Cerebellar nuclear complex (tissue), 1 donor: Measurements from ENCODE around the gene MYO5C.
"Not testable (repeated sequence)": the region's sequence is repeated elsewhere in the genome, so short reads cannot be mapped to it uniquely, and the experiment has no call there.

Experiments used
- DNase-seq, 2 experiments: peaks; one replicate each; lab custom pipeline; 2025; lab: John Stamatoyannopoulos, UW

MYO5C gene

DNA sequence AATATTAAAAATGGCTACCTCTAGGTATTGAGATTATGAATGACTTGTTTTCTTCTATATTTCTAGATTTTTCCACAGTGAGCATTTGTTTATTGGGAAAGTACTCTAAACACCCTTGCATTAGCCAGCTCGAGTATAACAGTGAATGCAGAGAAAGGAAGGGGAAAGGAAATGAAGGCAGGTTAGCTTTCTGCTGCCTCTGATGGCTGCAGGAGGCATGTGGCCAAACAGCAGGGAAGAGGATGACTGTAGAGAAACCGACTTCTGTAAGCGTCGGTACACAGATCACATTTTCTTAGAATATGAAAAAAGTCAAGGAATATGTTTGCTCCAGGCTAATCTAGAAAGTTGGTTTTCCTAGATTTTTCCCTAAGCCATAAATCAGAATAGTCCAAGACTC is 124.2 kb downstream of the MYO5C start:
- peak in 1 of 2 experiments; percentile 51 for DNase-seq

DNA sequence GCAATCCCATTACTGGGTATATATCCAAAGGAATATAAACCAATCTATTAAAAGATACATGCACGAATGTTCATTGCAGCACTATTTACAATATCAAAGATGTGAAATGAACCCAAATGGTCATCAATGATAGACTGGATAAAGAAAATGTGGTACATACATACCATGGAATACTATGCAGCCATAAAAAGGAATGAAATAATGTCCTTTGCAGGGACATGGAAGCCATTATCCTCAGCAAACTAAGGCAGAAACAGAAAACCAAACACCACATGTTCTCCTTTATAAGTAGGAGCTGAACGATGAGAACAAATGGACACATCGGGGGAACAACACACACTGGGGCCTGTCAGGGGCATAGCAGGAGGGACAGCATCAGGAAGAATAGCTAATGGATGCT is 125.4 kb downstream of the MYO5C start:
- DNase-seq, result not testable (repeated sequence)

- DNase-seq, result not testable (repeated sequence)
Measured at GRCh38 chr15:52165494-52166131, 130.0 kb downstream of the MYO5C start.

DNA sequence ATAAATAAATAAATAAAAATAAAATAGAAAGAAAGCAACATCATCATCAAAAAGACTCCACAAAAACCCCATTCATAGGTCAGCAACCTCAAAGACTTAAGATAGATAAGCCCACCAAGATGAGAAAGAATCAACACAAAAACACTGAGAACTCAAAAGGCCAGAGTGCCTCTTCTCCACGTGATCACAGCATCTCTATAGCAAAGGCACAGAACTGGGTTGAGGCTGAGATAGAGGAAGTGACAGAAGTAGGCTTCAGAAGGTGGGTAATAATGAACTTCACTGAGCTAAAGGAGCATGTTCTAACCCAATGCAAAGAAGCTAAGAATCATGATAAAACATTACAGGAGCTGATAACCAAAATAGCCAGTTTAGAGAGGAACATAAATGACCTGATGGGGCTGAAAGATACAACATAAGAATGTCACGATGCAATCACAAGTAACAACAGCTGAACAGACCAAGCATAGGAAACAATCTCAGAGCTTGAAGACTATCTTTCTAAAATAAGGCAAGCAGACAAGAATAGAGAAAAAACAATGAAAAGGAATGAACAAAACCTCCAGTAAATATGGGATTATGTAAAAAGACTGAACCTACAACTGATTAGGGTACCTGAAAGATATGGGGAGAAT is 130.9 kb downstream of the MYO5C start:
- no peak for DNase-seq

GRCh38 chr15:52163321-52164190 is 132.0 kb downstream of the MYO5C start:
- DNase-seq, result no peak

DNA sequence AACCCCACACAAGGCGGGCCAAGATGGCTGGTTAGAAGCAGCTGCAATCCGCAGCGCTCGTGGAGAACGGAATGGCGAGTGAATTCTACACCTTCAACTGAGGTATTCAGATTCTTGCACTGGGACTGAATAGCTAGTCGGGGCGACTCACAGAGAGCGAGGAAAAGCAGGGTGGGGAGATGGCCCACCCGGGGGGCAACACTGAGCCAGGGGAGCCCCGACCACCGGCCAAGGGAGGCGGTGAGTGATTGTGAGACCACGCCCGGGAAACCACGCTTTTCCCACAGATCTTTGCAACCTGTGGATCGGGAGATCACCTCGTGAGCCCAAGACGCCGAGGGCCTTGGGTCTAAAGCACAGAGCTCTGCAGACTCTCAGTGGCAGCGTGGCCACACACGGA is 132.7 kb downstream of the MYO5C start:
- no peak for DNase-seq

- DNase-seq, result no peak
Measured at GRCh38 chr15:52162260-52162659, 133.3 kb downstream of the MYO5C start.

- DNase-seq, result no peak
Measured at GRCh38 chr15:52161406-52161966, 134.1 kb downstream of the MYO5C start.

DNA sequence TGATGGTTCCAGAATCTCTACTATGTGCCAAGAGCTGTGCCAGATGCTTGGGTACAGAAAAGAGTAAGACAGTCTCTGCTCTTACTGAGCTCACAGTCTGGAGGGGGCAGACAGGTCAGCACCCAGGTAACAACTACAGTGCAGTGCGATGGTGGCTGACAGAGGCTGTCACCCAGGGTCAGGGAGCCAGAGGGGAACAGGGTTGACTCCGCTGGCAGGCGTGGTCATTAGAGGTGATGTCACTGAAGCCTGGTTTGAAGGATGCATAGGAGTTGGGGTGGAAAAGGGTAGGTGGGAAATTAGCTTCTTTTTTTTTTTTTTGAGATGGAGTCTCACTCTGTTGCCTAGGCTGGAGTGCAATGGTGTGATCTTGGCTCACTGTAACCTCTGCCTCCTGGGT is 136.0 kb downstream of the MYO5C start:
- DNase-seq, result no peak

- no peak for DNase-seq
Measured at GRCh38 chr15:52158084-52158765, 137.4 kb downstream of the MYO5C start.

DNA sequence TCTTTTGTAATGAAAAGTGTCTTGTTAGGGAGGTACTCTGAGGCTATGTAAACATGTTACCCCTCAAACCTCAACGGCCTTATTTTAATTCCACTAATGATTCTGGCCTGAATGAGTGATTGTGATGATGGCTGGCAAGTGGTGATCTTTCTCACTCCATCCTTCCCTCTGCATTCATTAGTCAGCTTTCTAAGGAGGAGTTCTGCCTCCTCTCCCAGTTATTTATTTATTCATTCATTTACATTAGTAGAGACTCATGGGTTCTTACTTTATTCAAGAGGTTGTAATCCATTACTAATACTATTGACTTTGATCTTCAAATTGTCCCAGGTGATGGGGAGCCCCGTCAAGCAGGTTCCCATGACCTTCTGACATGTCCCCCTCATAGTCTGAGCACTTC is 139.7 kb downstream of the MYO5C start:
- DNase-seq, result no peak

DNA sequence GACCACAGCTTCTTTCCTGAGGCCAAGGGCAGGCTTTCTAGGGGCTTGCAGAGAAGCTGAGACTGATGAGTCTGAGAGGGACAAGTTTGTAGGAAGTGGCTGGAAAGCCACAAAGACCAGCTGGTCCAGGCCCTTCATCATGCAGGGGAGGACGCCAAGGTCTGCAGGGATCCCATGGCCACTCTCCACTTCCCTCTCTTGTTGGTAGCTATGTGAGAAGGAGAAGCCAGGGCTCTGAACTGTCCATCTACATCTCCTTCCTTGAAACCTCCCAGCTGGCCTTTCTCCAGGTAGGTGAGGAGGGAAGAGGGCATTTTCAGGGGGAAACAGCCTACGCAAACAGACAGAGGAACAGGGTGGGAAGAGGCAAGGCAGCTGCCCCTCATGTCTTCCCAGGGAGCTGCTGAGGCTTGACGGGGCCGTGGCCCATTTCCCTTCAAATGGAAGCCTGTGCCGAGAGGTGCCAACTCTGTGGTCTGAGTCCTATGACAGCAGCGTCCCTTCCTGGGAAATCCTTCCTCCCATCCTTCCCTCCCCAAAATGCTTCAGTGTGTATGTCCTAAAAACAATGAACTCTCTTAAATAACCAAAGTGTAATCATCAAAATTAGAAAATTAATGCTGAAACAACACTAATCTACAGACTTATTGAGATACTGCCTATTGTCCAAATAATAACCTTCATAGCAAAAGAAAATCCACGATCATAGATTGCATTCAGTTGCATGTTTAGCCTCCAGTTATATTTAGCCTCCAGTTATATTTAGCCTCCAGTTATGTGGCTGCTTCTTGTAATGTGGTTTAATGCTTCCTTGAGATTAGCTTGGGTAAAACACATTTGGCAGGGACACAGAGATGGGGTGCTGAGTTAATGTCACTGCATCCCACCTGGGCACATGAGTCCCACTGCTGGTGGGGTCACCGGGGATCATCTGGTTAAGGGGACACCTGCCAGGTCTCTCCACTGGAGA is 140.4 kb downstream of the MYO5C start:
- no peak for DNase-seq

DNA sequence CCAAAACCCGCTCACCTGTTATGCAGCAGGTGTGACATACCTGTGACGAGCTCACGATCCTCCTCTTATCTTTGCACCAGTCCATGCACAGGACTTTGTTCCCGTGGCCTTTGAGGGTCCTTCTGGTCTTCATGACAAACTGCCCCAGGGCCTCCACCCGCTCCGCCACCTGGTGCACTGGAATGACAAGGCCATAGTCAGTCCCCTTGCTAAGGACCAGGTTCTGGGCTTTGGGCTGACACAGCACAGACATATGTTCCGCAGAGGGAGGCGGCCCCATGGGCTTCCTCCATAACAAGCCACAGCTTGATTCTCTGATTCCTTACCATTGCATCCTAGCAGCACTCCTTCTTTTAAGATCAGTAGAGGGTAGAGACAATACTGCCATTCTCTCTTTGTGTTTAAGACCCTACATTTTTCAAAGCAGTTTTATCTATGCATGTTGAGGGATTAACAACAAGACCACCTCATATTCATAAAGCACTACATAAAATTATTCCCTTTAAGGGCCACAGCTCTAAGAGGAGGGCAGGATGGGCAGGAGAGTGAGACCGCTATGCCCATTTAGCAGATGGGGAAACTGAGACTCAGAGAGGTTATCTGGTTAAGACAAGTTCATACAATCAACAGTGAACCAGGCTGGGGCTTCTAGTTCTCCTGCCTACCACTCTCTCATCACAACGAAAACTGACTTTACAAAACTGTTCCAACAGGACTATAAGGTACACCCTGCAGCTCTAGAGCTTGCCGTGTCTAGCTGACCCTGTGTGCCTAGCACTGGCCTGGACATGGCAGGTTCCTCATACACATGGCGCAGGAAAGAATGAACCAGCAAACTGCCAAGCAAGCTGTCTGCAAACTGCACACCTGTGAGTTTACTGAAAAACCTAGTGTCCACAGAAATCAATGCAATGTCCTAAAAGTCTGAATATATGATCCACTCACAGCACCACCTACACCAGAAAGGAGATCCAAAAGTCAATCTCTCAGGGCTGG is 141.4 kb downstream of the MYO5C start:
- no peak for DNase-seq

DNA sequence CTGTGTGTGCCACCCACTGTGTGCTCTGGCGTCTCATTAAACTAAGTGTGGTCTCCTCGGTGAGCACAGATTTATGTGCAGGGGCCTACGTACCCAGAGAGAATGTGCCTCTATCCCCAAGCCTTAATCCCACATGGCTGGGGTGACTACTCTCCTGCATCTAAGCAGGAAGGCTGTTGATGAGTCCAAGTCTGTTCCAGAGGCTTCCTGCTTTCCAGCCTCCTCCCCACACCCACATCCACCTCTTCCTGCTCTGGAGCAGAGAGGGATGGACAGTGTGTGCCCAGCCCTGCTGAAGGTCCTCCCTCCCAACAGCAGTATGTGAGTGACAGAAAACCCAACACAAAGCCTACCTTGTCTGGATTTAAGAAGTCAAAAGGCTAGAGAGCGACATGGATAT is 144.3 kb downstream of the MYO5C start:
- DNase-seq, result no peak

DNA sequence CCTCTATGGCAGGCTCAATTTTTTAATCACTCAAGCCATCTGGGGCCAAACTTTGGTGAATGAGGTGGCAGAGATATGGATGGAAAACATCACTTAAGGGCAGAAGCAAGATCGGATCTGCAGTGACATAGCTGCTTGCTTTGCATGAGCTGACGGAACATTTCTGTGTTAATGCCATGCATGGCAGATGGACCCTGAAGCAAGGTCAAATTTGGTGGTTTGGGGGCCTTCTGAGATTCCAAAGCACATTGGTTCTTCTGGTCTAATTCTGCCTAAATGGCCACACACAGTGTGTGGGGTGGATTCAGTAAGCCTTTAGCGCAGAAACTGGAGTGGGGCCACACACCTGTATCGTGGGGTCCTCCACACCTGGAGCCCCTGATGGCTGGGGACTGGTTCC is 144.7 kb downstream of the MYO5C start:
- DNase-seq, result no peak

DNA sequence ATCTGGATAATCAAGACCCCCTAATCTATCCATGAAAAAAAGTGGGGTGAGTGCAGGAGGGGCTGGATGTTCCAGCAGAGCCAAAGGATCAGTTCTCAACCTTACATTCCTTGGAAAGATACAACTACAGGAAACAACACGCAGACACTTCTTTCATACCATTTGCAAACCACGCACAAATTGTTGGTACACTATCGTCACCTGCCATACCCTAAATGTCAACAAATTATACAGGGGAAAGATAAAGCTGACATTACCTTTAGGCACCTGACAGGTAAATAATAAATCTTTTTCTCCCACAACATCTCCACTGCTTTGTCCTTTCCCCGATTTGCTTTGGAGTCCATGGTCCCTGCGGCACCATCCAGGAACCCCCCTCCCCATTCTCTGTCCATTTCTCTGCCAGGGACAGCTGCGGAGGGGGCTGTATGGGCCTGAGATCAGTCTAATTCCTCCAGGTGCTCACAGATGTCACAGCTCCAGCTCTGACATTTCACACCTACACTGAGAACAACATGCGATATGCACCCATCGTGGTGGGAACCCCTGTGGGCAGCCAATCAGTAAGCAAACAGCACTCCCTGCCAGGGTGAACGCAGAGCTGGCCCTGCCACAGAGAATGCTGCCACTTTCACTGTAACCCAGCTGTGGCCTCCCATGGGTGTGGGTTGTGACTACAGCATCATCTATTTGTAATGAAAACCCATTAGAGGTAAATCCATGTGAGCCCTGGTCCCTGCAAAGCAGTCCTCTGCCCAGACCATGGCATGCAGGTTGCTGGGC is 145.4 kb downstream of the MYO5C start:
- DNase-seq, result no peak

GRCh38 chr15:52148403-52148802 is 147.2 kb downstream of the MYO5C start:
- no peak for DNase-seq

- no peak for DNase-seq
Measured at GRCh38 chr15:52146776-52147175, 148.8 kb downstream of the MYO5C start.

GRCh38 chr15:52146261-52146660 is 149.3 kb downstream of the MYO5C start:
- no peak for DNase-seq
